GM18519 (cell line): Measurements from ENCODE around the gene BICRA.
"Not testable (repeated sequence)": the region's sequence is repeated elsewhere in the genome, so short reads cannot be mapped to it uniquely, and the experiment has no call there.

Experiments used
- ATAC-seq: cut with Tn5 transposase; IDR thresholded peaks from one replicate; pipeline ENCODE4 v1.9.1; 2021; ENCODE audit warnings: mild to moderate bottlenecking, moderate library complexity; ENCODE audit not compliant: unreplicated experiment, low FRiP score

The BICRA gene

GRCh38 chr19:47626238-47626637, 17.3 kb downstream of the BICRA start:
- no peak for ATAC-seq

GRCh38 chr19:47628078-47628771, 19.3 kb downstream of the BICRA start:
- ATAC-seq, result no peak

DNA sequence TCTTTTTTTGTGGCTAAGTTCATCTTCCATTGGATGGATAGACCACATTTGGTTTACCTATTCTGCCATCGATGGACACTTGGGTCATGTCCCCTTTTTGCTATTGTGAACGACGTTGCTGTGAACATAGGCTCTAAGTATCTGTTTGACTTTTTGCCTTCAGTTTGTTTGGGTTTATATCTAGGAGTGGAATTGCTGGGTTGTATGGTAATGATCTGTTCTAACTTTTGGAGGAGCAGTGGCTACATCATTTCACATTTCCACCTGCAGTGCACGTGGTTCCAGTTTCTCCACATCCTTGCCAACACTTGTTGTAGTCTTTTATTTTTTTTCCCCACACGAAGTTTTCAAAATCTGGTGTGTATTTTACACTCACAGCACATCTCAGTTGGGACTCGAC, 21.7 kb downstream of the BICRA start:
- no peak for ATAC-seq

DNA sequence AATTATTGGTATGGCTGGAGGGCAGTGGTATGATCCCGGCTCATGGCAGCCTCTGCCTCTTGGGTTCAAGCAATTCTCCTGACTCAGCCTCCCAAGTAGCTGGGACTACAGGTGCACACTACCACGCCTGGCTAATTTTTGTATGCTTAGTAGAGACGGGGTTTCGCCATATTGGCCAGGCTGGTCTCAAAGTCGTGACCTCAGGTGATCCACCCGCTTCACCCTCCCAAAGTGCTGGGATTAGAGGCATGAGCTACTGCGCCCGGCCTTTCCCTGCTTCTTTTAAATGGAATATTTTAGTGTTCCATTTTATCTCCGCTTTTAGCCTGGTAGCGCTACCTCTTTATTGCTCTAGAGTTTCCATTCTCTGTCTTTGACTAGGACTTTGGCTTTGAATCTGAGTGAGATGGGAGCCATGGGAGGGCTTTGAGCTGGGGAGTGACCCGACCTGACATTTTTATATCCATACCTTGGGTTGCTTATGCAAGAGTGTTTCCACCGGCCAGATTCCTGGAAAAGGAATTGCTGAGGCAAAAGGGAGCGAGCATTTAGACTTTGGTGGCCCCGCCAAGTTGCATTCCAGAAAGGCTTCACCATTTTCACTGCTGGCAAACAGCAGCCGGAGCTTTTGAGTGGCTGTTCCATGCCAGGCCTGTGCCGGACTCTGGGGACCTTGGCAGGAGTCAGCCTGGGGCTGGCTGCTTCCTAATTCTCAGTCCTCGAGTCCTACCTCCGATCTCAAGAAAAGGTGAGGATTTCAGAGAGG, 22.9 kb downstream of the BICRA start:
- ATAC-seq, result no peak

- no peak for ATAC-seq
Measured at GRCh38 chr19:47633517-47633916, 24.6 kb downstream of the BICRA start.

GRCh38 chr19:47633996-47634395, 25.1 kb downstream of the BICRA start:
- no peak for ATAC-seq

- not testable (repeated sequence) for ATAC-seq
Measured at GRCh38 chr19:47635152-47635754, 26.3 kb downstream of the BICRA start.

DNA sequence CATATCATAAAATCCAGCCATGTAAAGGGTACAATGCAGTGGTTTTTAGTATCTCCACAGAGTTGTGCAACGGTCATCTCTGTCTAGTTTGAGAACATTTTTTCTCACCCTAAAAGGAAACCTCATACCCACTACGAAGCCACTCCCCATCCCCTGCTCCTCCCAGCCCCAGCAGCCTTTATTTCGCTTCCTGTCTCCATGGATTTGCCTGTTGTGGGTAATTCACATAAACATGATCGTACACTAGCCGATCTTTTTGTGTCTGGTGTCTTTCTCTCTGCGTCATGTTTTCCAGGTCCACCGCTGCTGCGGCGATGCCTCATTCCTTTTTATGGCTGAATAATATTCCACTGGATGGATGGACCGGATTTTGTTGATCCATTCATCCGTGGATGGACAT, 28.6 kb downstream of the BICRA start:
- ATAC-seq, result no peak

DNA sequence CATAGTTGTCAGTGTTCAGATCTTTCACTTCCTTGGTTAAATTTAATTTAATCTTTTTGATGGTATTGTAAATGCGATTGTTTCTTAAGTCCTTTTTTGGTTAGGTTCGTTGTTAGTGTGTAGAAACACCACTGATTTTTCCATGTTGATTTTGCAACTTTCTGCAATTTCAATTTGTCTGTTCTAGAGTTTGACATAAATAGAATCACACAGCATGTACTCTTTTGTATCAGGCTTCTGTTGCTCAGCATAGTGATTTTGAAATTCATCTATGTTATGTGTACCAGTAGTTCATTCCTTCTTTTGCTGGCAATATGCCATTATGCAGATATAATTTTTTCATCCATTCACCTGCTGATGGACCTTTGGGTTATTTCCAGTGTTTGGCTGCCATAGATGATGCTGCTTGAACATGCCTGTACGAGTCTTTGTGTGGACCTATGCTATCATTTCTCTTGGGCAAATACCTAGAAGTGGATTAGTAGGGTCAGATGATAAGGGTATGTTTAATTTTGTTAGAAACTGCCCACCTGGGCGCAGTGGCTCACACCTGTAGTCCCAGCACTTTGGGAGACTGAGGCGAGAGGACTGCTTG, 33.1 kb downstream of the BICRA start:
- ATAC-seq, result no peak

DNA sequence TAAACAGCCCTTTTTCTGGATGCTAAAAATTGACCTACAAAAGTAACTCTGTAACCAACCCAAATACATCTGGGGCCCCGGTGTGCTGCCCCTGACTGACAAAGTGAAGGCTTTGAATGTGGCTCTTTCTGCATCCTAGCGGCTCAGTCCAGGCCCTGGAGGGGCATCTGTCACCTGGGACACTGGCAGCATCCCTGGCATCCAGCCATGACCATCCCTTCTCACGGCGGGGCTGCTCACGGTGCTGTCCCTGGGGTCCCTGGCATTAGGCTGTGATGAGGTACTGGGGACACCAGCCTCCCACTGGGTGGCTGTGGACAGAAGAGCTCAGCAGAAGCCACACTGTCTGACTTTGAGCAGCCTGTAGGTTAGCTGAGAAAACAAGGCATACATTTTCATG, 34.3 kb downstream of the BICRA start:
- ATAC-seq, result no peak

GRCh38 chr19:47644199-47644598, 35.3 kb downstream of the BICRA start:
- ATAC-seq, result no peak

DNA sequence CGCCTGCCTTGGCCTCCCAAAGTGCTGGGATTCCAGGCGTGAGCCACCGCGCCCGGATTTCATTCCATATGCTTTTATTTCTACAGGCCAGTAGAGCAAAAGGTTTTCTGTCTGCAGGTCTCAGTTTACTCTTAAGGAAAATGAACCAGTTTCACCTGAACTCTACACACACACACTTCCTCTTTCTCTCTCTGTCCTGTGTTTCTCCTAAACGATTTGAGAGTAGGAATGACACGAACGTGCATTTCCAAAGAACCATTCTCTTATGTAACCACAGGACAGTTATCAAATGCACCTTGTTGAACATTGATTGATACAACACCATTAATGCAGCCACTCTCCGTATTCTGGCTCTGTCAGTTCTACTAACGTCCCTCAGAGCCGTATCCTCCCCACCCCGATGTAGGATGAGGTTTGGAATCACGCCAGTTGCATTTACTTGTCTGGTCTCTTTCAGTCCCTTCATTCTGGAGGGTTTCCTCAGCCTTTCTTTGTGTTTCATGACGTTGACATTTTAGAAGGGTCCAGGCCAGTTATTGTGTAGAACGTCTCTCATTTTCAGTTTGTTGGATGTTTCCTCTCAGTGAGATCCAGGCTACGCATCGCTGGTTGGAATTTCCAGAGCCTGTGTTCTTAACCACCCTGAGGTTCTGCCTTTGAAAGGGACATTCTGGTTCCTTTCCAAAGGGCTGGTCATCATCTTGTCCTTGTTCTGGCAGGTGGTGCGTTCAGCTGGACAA, 36.0 kb downstream of the BICRA start:
- no peak for ATAC-seq

- no peak for ATAC-seq
Measured at GRCh38 chr19:47646924-47647323, 38.0 kb downstream of the BICRA start.

DNA sequence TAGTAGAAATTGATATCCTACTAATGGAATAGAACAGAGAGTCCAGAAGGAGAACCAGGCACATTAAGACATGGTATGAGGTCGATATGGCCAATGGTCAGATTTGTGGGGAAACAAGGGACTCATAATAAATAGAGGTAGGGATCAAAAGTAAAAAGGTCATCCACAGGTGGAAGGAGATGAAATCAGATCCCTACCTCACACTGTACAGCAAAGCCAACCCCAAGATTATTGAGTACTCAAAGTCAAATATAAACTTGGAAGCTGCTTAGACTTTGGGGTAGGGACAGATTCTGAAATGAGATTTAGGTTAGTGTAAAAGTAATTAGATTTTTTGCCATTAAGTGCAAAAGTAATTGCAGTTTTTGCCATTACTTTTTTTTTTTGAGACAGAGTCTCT, 40.7 kb downstream of the BICRA start:
- ATAC-seq, result no peak

DNA sequence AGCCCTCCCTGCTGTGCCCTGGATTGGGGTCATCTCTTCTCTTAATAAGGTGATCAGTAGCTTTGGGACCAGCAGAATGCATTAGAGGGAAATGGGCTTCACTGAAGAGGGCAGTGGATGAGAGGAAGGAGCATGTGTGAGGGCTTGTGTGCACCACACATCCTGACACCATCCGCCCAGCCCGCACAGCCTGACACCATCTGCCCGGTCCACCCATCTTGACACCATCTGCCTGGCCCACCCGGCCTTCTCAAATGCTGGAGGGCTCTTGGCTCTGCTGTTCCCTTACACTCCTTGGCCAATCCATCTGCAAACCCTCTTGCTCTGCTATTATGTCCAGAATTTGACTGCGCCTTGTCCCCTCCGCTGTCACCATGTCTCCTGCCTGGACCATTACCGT, 41.8 kb downstream of the BICRA start:
- ATAC-seq, result no peak

- no peak for ATAC-seq
Measured at GRCh38 chr19:47651132-47651531, 42.2 kb downstream of the BICRA start.

DNA sequence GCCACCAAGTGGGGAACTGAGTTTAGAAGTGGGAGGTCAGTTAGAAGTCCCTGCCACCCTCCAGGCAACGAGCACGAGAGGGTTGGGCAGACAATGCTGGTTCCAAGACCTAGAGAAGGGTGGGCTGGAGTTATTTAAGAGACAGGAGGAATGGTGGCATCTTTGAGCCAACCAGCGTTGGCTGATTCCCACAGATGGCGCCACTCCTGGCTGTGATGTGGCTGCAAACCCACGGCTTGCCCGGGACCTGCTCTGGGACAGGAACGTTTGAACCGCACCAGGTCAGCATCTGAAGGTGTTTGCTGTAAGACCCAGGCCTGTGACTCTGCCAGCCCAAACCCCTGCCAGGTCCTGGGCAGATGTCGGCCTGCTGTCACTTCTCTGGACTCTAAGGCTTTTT, 42.8 kb downstream of the BICRA start:
- ATAC-seq, result no peak

GRCh38 chr19:47652285-47652684, 43.4 kb downstream of the BICRA start:
- no peak for ATAC-seq

DNA sequence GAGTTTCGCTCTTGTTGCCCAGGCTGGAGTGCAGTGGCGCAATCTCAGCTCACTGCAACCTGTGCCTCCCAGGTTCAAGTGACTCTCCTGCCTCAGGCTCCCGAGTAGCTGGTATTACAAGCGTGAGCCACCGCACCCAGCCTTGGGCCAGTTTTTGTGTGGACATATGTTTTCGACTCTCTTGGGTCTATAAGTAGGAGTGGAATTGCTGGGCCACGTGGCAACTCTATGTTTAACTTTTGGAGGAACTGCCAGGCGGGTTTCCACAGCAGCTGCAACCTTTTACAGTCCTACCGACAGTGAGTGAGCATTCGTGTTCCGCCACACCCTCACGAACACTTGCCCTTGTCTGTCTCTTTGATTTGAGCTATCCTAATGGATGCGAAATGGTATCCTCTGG, 44.9 kb downstream of the BICRA start:
- ATAC-seq, result no peak

DNA sequence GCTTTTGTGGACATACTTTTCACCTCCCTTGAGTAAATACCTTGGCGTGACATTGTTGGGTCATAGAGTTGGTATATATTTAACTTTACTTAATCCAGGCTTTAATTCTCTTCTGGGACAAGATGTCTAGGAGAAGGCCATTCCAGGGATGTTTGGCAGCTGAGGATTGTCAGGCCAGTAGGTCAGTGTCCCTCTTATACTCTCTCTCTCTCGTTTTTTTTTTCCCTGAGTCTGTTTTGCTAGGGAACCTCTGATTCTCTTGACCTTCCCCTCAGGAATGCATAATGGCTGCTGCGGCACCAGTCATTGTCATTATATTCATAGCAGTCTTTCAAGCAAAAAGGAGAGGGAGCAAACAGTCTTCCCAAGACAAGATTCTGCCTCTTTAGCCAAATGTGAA, 48.8 kb downstream of the BICRA start:
- ATAC-seq, result no peak
